Neural cell (in vitro differentiated cells): ENCODE measurements around the gene PCAT6. TPM values are rescaled to one million over a fixed set of nuclear protein-coding genes. Genes with fewer than 3 reads are reported as not detected.

Experiments used
- H2AFZ ChIP-seq: fragments of 200-600, 300-800 bp; sonication (generic), shearing (Covaris generic); 2 replicates; pipeline ENCODE4 v1.6.0; 2014; ENCODE audit warnings: low read depth, mild to moderate bottlenecking, antibody characterized with exemption, low read length, moderate library complexity
- H3F3A ChIP-seq: fragments of 200-600 bp; shearing (Covaris generic); 2 replicates; pipeline ENCODE4 v1.6.1; 2016; ENCODE audit warnings: mild to moderate bottlenecking, moderate library complexity, mixed read lengths, antibody characterized with exemption, low read length; ENCODE audit not compliant: insufficient read depth, poor library complexity, severe bottlenecking
- H3K27ac ChIP-seq: fragments of 200-600, 300-800 bp; sonication (generic), shearing (Covaris generic); 2 replicates; pipeline ENCODE4 v1.5.1; 2014; ENCODE audit warnings: mild to moderate bottlenecking, low read length, moderate library complexity
- H3K27me3 ChIP-seq: fragments of 300-800, 200-600 bp; sonication (generic), shearing (Covaris generic); 2 replicates; pipeline ENCODE4 v1.6.0; 2014; ENCODE audit warnings: mild to moderate bottlenecking, low read depth, low read length, moderate library complexity; ENCODE audit not compliant: insufficient read depth
- H3K36me3 ChIP-seq: fragments of 300-800, 200-600 bp; sonication (generic), shearing (Covaris generic); 2 replicates; pipeline ENCODE4 v1.5.1; 2014; ENCODE audit warnings: mild to moderate bottlenecking, antibody characterized with exemption, low read length, moderate library complexity; ENCODE audit not compliant: insufficient read depth
- H3K4me2 ChIP-seq: fragments of 300-800, 200-600 bp; sonication (generic), shearing (Covaris generic); 2 replicates; pipeline ENCODE4 v1.6.0; 2014; ENCODE audit warnings: mild to moderate bottlenecking, low read length
- H3K4me3 ChIP-seq: fragments of 300-800, 200-600 bp; sonication (generic), shearing (Covaris generic); 2 replicates; pipeline ENCODE4 v1.5.1; 2014; ENCODE audit warnings: mild to moderate bottlenecking, low read length, moderate library complexity
- H3K79me2 ChIP-seq: fragments of 200-600 bp; shearing (Covaris generic); replicated peaks from 2 replicates; pipeline ENCODE4 v1.6.0; 2014; ENCODE audit warnings: mild to moderate bottlenecking, low read length, moderate library complexity; ENCODE audit not compliant: insufficient read depth
- H3K9ac ChIP-seq: fragments of 300-800, 200-600 bp; sonication (generic), shearing (Covaris generic); 2 replicates; pipeline ENCODE4 v1.6.1; 2016; ENCODE audit warnings: mild to moderate bottlenecking, low read length, mixed read lengths
- H3K9me2 ChIP-seq: fragments of 200-600 bp; shearing (Covaris generic); 2 replicates; pipeline ENCODE4 v1.6.1; 2016; ENCODE audit warnings: mild to moderate bottlenecking, low read length, mixed read lengths; ENCODE audit not compliant: insufficient read depth
- H3K9me3 ChIP-seq: fragments of 200-600, 300-800 bp; sonication (generic), shearing (Covaris generic); 2 replicates; pipeline ENCODE4 v1.6.1; 2016; ENCODE audit warnings: mild to moderate bottlenecking, mixed run types, low read length, moderate library complexity, mixed read lengths
- H4K20me1 ChIP-seq: fragments of 200-600 bp; shearing (Covaris generic); 2 replicates; pipeline ENCODE4 v1.6.1; 2016; ENCODE audit warnings: mild to moderate bottlenecking, mixed run types; ENCODE audit not compliant: insufficient read depth
- CTCF ChIP-seq: fragments of 450-650 bp; IDR thresholded peaks from 2 replicates; pipeline ENCODE4 v1.5.1; 2014; ENCODE audit warnings: antibody characterized with exemption, mild to moderate bottlenecking, moderate library complexity; ENCODE audit not compliant: poor library complexity, severe bottlenecking
- EP300 ChIP-seq: fragments of 450-650 bp; conservative IDR thresholded peaks from 2 replicates; pipeline ENCODE4 v1.6.1; 2014; ENCODE audit warnings: antibody characterized with exemption, mild to moderate bottlenecking, moderate library complexity; ENCODE audit not compliant: poor library complexity, severe bottlenecking
- EZH2 ChIP-seq: fragments of 200-600, 300-800 bp; shearing (Covaris generic), sonication (generic); IDR thresholded peaks from 2 replicates; pipeline ENCODE4 v1.6.1; 2014; ENCODE audit warnings: antibody characterized with exemption, low read length, borderline replicate concordance, mild to moderate bottlenecking; ENCODE audit not compliant: insufficient read depth, poor library complexity, severe bottlenecking
- MXI1 ChIP-seq: fragments of 450-650 bp; conservative IDR thresholded peaks from 2 replicates; pipeline ENCODE4 v1.6.1; 2014; ENCODE audit warnings: antibody characterized with exemption, mild to moderate bottlenecking; ENCODE audit not compliant: poor library complexity, severe bottlenecking
- POLR2AphosphoS5 ChIP-seq: IDR thresholded peaks from 2 replicates; pipeline ENCODE4 v1.6.1; 2012
- RAD21 ChIP-seq: fragments of 450-650 bp; conservative IDR thresholded peaks from 2 replicates; pipeline ENCODE4 v1.6.1; 2014; ENCODE audit warnings: antibody characterized with exemption, mild to moderate bottlenecking, moderate library complexity
- REST ChIP-seq: IDR thresholded peaks from 2 replicates; pipeline ENCODE4 v1.6.1; 2012; ENCODE audit warnings: borderline replicate concordance
- SMC3 ChIP-seq: fragments of 450-650 bp; conservative IDR thresholded peaks from 2 replicates; pipeline ENCODE4 v1.6.1; 2014; ENCODE audit warnings: antibody characterized with exemption, mild to moderate bottlenecking, moderate library complexity; ENCODE audit not compliant: poor library complexity
- TAF1 ChIP-seq: IDR thresholded peaks from 2 replicates; pipeline ENCODE4 v1.6.1; 2012; ENCODE audit warnings: low read depth
- polyA plus RNA-seq: library from polyadenylated mRNA; depleted of rRNA; stranded (reverse); fragments of >200 nt; gene quantifications from 2 replicates; pipeline ENCODE4 v1.2.3, GENCODE V29; 2014

The PCAT6 gene
- polyA plus RNA-seq, 1 donor from 2014 or later: 0.76 TPM

- TF ChIP-seq REST (no peak), EP300 (no peak), MXI1 (no peak), SMC3 (no peak), EZH2 (no peak), RAD21 (no peak), TAF1 (no peak), CTCF (no peak), POLR2AphosphoS5 (no peak)
- no peaks in the 10 kb centered on the region for H3K9me2 ChIP-seq
- H3K27ac ChIP-seq: no peak overlapping the region
- H3K9me3 ChIP-seq: no peaks in the 10 kb centered on the region
- no peaks in the 10 kb centered on the region for H3F3A ChIP-seq
- H3K27me3 ChIP-seq: no peaks in the 10 kb centered on the region
- H2AFZ ChIP-seq: no peak overlapping the region
- H3K79me2 ChIP-seq: no peaks in the 10 kb centered on the region
- H3K9ac ChIP-seq: no peak overlapping the region
- H3K4me2 ChIP-seq: no peak overlapping the region
- no peaks in the 10 kb centered on the region for H3K36me3 ChIP-seq
- H3K4me3 ChIP-seq: no peak overlapping the region
- H4K20me1 ChIP-seq: no peaks in the 10 kb centered on the region
Measured at GRCh38 chr1:202836623-202837403, 26.1 kb downstream of the PCAT6 start.

- Histone ChIP-seq H2AFZ (no peak overlapping the region), H3K4me2 (no peak overlapping the region), H4K20me1 (no peaks in the 10 kb centered on the region)
Measured at GRCh38 chr1:202837746-202838262, 27.1 kb downstream of the PCAT6 start.

More at GRCh38 chr1:202837746-202838262, 27.1 kb downstream of the PCAT6 start:
- Histone ChIP-seq H3K9me3 (no peaks in the 10 kb centered on the region), H3K79me2 (no peaks in the 10 kb centered on the region), H3K9ac (no peak overlapping the region), H3K27me3 (no peaks in the 10 kb centered on the region), H3K4me3 (no peak overlapping the region), H3K9me2 (no peaks in the 10 kb centered on the region), H3K27ac (no peak overlapping the region), H3K36me3 (no peaks in the 10 kb centered on the region), H3F3A (no peaks in the 10 kb centered on the region)
- TF ChIP-seq REST: no peak
- TF ChIP-seq TAF1: no peak
- no peak for TF ChIP-seq SMC3
- TF ChIP-seq POLR2AphosphoS5: no peak
- TF ChIP-seq CTCF: no peak
- no peak for TF ChIP-seq EP300
- no peak for TF ChIP-seq MXI1
- TF ChIP-seq RAD21: no peak
- no peak for TF ChIP-seq EZH2
